Hypothalamus (tissue), 51 donors: ENCODE measurements around the gene SH3RF3.

Source experiments
- DNase-seq, 51 donors: peaks; one replicate each; lab custom pipeline; 2025; lab: John Stamatoyannopoulos, UW

Gene SH3RF3

GRCh38 chr2:109136542-109136941 is 7.5 kb downstream of the SH3RF3 start:
- DNase-seq = no peak

- DNase-seq = no peak
These were observed 8.6 kb downstream of the SH3RF3 start for GRCh38 chr2:109137616-109138015.

- DNase-seq = no peak
These were observed 9.4 kb downstream of the SH3RF3 start for GRCh38 chr2:109138449-109138848.

- DNase-seq = no peak
These were observed 10.0 kb downstream of the SH3RF3 start for GRCh38 chr2:109139002-109139401.

- DNase-seq = no peak
These were observed 10.9 kb downstream of the SH3RF3 start for GRCh38 chr2:109139865-109140396.

GRCh38 chr2:109141006-109141600 is 12.1 kb downstream of the SH3RF3 start:
- DNase-seq = no peak

GRCh38 chr2:109141727-109142283 is 12.8 kb downstream of the SH3RF3 start:
- DNase-seq = no peak

- DNase-seq = no peak
These were observed 13.6 kb downstream of the SH3RF3 start for GRCh38 chr2:109142416-109143210.

- no peak for DNase-seq
These were observed 14.5 kb downstream of the SH3RF3 start for GRCh38 chr2:109143214-109144187.

- DNase-seq = no peak
These were observed 15.3 kb downstream of the SH3RF3 start for GRCh38 chr2:109144271-109144670.

GRCh38 chr2:109144721-109145120 is 15.7 kb downstream of the SH3RF3 start:
- DNase-seq = no peak

- DNase-seq = no peak
These were observed 16.3 kb downstream of the SH3RF3 start for GRCh38 chr2:109145286-109145685.

GRCh38 chr2:109147405-109147804 is 18.4 kb downstream of the SH3RF3 start:
- no peak for DNase-seq

GRCh38 chr2:109148117-109148746 is 19.2 kb downstream of the SH3RF3 start:
- peak in 1 of 51 donors; percentile 31 for DNase-seq

- no peak for DNase-seq
These were observed 20.1 kb downstream of the SH3RF3 start for GRCh38 chr2:109148991-109149645.

- DNase-seq = no peak
These were observed 21.6 kb downstream of the SH3RF3 start for GRCh38 chr2:109150559-109150958.

GRCh38 chr2:109151519-109151918 is 22.5 kb downstream of the SH3RF3 start:
- DNase-seq = no peak

GRCh38 chr2:109153005-109153784 is 24.2 kb downstream of the SH3RF3 start:
- no peak for DNase-seq

- no peak for DNase-seq
These were observed 24.8 kb downstream of the SH3RF3 start for GRCh38 chr2:109153807-109154206.
